NCI-H2227 (cell line): ENCODE measurements around the gene PADI1.

Experiments used
- DNase-seq: peaks from one replicate; lab custom pipeline; 2025; ENCODE audit not compliant: unreplicated experiment; lab: John Stamatoyannopoulos, UW

PADI1 gene

DNA sequence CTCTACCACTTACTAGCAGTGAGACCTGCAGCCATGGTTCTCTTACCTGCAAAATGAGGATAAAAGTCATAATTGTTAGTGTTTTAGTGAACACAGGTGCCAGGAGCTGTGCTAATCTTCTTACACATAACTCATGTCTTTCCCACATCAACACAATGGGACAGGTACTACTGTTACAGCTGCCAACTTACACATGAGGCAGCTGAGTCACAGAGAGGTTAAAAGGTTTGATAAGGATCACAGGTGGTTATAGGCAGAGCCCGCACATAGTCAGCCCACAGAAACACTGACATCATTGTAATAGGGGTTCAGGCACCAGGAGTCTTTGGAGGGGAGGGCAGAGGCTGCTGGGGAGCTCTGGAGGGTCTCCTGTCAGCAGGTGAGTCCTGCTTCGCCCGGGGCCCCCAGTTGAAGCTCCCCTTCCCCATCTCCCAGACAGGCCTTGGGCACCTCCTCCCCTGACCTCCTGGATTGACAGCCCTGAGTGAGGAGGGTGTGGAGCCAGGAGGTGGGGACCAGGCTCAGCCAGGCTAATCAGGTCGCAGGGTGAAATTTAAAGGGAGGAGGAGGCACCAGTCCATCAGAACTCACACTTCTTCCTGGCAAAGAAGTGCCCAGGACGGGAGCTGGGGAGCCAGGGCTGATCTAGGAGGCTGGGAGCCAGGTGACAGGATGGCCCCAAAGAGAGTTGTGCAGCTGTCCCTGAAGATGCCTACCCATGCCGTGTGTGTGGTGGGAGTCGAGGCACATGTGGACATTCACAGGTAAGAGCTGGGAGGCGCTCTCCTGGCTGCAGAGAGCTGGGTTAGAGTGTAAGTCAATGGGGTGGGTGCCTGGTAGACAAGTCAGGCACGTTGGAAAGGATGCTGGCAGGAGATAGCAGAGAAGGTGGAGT, at the start of gene PADI1:
TSS of gene PADI1 (plus strand) at position 583 of the 895 bp plus-strand sequence. CDS start at position 673, 90 bp downstream.
- DNase-seq: no peak

DNA sequence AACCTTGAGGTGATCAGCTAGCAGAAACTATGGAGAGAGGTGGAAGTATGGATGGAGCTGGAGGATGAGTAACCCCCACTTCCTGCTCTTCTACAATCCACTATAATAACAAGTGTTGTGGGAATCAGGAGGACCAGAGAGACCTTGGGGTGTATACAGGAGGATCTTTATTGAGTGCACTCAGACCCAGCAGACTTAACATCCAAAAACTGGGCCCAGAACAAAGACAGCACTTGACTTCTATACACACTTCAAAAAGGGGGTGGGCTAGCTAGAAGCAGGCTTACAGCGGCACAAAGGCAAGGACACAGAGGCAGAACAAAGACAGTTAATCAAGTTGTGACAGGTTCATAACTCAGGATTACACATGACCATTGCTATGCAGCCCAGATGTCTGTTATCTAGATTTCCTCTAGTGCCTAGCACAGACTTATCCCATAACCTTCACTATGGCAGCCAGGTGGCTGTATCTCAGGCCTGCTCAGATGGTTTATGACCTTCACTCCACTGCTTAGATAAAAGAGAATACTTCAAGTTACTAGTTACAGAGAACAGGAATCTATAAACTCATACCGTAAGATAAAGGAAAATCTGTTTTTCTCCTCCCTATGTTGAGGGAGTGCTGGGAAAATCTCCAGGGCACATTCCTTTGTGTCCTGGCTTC, 49.5 kb upstream of the PADI1 start:
- no peak for DNase-seq

- DNase-seq: no peak
These were observed 48.8 kb upstream of the PADI1 start for GRCh38 chr1:17156108-17156507.

DNA sequence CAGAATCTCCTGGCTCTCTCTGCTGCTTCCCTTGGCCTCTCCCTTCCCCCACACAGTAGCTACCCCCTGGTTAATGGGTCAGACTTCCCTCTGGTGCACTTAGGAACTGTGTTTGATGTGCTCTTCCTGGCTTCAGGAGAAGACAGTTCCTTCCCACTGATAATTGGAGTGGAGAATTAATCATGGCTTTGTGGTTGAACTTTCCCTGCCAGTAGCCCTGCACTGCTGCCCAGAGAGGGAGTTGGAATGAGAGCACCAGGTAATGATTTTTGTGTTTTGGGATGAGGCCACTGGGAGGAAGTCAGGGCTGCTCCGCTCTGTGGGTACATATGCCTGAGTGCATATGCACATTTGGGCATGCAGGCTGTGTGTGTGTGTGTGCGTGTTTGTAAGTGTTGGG, 46.0 kb upstream of the PADI1 start:
- no peak for DNase-seq

GRCh38 chr1:17161137-17161740, 43.7 kb upstream of the PADI1 start:
- DNase-seq: no peak

- DNase-seq: no peak
These were observed 42.8 kb upstream of the PADI1 start for GRCh38 chr1:17161926-17162800.

DNA sequence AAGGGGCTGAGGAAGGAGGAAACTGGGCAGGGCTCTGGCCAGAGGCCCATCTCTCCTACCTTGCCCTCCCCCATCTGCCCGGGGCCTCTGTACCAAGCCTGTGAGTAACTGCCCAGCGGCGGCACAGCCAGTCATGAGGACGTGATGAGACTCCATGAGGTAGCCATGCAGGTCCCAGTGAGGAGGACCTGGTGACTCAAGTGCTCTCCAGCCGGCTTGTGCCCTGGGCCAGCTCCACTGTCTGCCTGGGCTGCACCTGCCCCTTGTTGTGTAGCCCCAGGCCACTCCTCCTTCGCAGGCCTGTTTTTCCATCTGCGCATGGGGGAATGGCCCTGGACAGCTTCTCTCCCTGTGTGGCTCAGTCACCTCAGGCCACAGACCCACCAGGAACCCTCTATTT, 42.0 kb upstream of the PADI1 start:
- DNase-seq: no peak

DNA sequence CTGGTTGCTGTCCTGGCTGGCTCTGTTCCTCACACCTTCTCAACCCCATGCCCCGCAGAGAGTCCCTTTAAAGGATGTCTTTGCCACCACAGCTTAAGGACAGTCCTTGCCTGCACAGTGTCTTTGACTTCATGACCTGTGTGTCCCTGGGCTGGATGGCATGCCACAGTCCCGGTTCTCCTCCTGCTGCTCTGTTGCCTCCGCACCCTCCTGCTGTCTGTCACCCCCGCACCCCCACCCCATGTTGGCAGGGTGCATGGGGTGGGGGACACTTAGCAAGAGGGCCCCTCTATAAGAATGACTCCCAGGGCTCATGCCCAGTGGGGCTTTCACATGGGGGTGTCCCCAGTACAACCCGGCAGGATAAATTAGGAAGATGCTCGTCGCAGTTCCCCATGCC, 41.6 kb upstream of the PADI1 start:
- no peak for DNase-seq

DNA sequence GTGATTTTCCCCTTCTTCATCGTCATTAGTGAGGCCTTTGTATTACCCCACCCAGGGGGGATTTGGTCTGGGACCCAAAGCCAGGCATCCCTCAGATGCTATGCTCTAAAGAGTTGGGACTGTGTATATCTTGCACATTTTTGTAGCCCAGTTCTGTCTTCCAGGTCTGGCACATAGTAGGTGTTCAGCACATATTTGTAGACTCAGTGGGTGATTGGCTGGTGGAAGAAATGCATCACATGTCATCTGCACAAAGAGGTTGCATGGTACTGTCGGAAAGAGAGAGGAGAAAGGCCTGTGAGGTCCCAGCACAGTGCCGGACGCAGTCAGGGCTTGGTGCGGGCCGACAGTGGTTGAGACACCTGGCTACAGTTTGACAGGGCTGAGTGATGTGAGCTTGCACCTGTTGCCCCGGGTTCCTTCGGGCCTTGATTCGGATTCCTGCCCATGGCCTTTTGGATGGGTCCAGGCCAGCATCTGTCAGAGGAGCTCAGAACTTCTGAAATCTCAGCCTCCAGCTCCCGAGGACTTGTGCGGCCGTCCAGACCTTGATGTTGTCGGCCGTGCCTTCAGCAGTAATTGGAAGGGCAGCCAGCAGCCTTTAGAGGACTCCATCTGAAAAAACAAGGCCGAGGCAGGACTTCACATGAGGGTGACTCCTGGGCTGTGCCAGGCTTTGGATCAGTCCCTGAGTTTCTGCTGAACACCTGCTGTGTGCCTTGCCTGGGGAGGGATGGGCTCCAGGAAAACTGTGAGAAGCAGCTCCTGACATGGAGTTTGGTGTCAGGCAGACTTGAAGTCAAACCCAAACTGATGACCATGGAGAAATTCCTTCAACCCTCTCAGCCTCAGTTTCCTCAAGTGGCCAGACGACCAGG, 40.9 kb upstream of the PADI1 start:
- no peak for DNase-seq

DNA sequence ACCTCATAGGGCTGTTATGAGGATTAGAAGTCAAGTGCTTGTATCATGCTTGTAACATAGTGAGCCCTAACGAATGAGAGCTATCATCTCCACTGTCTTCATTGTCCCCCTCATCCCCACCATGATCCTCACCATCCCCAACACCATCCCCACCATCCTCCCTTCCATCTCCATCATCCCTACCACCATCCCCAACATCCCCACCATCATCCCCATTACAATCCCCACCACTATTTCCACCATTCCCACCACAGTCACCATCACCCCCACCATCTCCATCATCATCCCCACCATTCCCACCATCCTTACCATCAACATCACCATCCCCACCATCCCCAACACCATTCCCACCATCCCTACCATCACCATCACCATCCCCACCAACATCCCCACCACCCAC, 39.1 kb upstream of the PADI1 start:
- DNase-seq: no peak

- DNase-seq: no peak
These were observed 37.7 kb upstream of the PADI1 start for GRCh38 chr1:17167041-17167785.

- peak; percentile 49 for DNase-seq
These were observed 37.2 kb upstream of the PADI1 start for GRCh38 chr1:17167786-17168090.

DNA sequence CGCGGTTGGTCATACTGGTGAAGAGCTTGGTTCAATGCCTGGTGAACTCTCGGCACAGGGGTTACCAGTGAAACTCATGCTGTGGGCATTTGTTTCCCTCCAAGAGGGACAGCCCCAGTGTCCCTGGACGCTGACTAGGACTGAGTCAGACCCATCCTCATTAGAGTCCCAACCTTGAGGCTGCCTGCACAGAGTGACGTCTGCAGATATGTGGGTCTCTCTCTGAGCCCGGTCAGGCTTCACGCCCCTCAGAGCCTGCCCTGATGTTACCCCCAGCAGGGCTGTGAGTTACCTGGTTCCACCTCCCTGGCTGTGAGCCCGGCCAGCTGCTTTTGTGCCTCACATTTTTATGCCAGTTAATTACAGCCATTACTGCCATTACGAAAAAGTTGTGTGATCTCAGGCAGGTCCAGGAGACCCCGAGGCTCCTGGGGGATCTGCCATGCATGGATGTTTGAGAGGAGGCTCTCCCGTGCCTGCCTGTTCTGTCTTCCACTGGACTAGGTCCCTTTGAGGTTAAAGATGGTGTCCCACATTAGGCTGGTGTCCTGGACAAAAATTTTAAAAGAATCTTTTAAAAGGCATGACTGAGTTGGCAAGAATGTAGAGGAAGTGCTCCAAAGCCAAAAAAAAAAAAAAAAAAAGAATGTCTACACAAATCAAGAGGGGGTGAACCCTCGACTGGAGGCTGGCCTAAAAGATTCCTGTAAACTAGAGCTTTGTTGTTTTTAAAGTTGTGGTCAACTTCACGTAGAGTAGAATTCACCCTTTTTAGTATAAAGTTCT, 36.6 kb upstream of the PADI1 start:
- peak; percentile 56 for DNase-seq

- no peak for DNase-seq
These were observed 34.4 kb upstream of the PADI1 start for GRCh38 chr1:17170571-17170970.

DNA sequence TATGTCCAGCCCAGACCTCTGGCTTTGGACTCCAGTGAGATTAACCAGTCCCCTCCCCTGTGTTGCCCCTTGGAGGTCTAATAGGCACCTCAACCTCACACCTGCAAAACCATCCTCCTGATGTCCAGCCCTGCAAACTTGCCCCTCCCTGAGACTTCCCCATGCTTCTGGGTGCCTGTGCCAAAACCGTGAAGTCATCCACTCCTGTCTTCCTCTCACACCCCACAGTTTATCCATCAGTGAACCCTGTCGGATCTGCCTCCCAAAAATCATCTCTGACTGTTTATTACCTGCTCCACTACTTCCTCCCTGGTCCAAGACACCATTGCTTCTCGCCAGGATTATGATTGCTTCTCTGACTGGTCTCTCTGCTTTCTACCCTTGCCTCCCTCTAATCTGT, 31.7 kb upstream of the PADI1 start:
- no peak for DNase-seq

GRCh38 chr1:17176306-17177061, 28.4 kb upstream of the PADI1 start:
- no peak for DNase-seq

DNA sequence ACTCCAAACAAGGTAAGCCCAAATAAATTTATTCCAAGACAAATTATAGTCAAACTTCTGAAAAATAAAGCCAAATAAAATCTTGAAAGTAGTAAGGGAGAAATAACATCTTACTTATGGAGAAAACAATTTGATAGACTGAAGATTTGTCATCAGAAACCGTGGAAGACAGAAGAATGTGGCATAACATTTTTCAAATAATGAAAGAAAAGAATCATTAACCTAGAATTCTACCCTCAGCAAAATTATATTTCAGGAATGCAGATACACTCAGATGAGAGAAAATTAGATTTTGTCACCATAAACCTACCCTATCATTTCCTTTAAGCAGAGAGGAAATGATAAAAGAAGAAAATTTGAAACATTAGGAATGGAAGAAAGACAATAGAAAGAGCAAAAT, 27.3 kb upstream of the PADI1 start:
- no peak for DNase-seq
